Gastroesophageal sphincter (tissue), 3 donors: ENCODE measurements around the gene MITF.

ENCODE experiments used
- CTCF ChIP-seq, 4 experiments: fragments of 200-600 bp in 2 of 4; fragments of 450-650 bp in 2 of 4; sonication (generic) in 1 of 4; IDR thresholded peaks; one replicate each; pipeline ENCODE4 v1.5.1; 2017 to 2019; ENCODE audit warnings: antibody characterized with exemption in 4 of 4, mild to moderate bottlenecking in 2 of 4, moderate library complexity in 2 of 4
- POLR2A ChIP-seq, 2 donors: fragments of 450-650 bp; IDR thresholded peaks; one replicate each; pipeline ENCODE4 v1.6.1; 2017; ENCODE audit warnings: antibody characterized with exemption in 2 of 2, mild to moderate bottlenecking in 2 of 2, moderate library complexity in 1 of 2

GRCh38 chr3:69719587-69720122 lies 19.6 kb upstream of the MITF start:
- TF ChIP-seq CTCF (IDR thresholded peaks at IDR 0.05) (no peak), POLR2A (IDR thresholded peaks at IDR 0.05) (no peak)
